Stimulated activated CD8-positive, alpha-beta memory T cell treated with anti-CD3 and anti-CD28 coated beads, Interleukin-15, amount 100 ng/mL, for 24 hours (primary cell): ENCODE results near the gene NEK7.

Source experiments
- DNase-seq: peaks from one replicate; pipeline ENCODE4 v3.0.0-alpha.2; 2020; ENCODE audit warnings: low read depth

Gene NEK7

DNA sequence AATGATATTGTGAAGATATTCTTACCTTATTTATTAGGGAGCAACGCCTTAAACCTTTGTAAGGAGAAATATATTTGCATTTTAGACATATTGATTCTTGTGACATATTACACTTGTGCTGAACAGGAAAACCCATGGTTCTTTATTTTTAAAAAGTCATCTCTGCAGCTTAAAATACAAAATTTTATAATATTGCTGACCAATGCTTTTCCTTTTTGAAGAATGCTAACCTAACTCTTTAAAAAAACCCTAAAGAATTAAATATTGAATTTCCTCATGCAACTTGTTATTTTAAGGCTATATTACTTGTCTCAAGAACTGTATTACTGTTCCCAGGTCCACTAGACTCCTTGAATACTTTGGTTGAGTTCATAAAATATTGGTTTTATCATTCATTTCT lies 99.0 kb downstream of the NEK7 start:
- no peak for DNase-seq

GRCh38 chr1:198258491-198258890 lies 101.7 kb downstream of the NEK7 start:
- DNase-seq: no peak

GRCh38 chr1:198259333-198260074 lies 102.7 kb downstream of the NEK7 start:
- no peak for DNase-seq

- no peak for DNase-seq
These were observed 105.1 kb downstream of the NEK7 start for GRCh38 chr1:198261886-198262285.

- no peak for DNase-seq
These were observed 106.4 kb downstream of the NEK7 start for GRCh38 chr1:198263186-198263585.

DNA sequence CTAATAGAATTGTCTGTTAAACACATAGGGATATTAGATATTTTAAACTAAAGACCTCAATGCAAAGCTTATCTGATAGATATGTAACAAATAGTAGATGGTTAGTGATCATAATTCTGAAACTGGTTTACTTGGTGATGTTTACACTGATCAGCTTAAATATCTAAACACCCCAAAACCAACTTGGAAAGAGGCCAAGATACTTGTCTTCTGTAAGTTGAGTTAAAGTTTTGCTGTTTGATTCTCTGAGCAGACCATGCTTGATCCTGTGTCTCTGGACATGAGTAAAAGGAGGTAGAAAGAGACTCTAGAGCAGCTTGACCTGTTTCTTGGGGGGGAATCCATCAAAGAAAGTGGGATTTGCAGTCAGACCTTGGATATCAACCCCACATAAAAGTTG lies 107.5 kb downstream of the NEK7 start:
- no peak for DNase-seq

DNA sequence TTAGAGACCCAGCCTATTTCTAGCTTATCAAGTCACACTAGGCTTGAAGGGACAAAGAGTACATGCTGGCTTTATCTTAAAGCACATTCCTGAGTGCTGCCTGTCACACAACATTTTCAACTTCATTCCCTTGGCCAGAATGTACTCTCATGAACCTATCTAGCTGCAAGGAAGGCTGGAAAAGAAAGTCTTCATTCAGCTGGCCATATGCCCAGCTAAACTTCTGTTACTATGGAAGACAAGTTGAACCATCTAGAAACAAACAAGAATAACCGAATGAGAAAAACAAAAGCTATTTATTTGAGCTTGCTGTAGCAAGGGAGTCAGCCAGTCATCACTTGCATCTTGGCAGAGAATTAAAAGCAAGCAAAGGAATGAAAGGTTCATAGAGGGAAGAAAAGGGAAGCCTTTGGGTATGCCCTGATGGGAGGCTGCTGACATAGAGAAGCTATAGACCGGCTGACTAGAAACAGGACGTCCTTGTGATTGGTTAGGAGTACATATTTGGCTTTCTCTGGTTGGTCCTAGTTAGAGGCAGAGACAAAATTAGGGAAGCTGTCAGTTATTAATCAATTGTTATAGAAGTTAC lies 108.4 kb downstream of the NEK7 start:
- no peak for DNase-seq

DNA sequence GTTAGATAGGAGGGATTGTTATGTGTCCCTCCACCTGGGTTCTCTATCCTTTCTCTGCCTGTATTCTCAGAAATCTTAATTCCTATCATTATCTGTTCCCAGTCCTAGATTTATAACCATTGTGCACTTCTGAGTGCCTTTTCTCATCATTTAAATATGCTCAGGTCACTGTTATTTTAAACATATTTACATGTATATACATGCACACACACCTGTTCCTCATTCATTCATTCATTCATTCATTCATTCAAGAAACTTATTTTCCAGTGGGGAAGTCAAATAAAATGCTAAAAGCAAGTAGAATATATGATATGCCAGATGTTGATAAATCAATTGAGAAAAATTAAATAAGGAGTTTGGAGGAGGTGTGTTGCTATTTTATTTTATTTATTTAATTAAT lies 110.3 kb downstream of the NEK7 start:
- no peak for DNase-seq

DNA sequence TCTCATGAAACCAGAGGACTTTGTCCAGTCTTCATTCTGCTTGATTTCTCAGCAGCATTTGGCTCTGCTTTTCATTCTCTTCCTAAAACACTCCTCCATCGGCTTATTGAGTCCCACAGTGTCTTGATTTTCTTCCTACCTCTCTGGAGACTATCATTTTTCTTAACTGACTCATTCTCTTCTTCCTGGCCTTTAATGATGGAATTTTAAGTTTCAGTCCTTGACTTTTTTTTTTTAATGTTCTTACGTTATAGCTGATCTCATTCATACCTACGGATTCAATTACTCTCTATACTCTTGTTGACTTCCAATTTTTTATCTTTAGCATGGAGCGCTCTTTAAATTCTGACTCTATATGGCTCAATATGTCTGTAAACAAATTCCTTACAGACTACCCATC lies 111.1 kb downstream of the NEK7 start:
- DNase-seq: no peak

DNA sequence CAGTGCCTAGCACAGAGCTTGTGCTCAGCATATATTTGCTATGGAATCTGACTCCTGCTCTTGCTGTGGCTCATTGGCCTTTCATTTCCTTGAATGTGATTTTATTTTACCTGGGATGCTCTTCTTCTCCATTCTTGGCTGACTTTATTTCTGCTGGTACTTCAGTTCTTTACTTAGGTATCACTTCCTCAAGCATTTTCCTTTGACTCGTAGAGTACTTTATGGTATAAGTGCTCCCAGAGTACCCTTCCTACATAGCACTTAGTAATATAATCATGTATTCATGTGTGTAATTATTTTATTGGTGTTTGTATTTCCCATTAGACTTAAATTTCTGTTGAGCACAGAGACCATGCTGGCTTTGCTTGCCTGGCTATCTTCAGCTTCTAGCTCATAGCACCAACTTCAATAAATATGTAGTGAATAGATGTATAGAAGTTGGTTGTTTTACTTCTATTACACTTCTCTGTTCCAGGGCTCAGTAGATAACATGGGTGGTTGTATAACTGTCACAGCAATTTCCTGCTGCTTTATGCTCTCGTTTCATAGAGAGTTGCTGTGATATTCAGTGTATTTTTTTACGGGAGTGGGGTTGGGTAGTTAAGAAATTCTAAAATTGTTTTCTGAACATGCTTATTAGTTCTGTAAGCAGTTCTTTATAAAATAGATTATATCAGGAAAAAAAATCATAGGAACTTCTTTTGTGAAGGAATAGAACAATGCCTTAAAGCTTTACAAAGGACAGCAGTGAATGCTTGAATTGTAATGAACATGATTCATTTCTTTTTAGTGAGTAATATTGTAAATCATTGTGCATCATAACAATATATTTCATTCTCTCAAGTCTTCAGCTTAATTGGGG lies 112.2 kb downstream of the NEK7 start:
- DNase-seq: no peak

DNA sequence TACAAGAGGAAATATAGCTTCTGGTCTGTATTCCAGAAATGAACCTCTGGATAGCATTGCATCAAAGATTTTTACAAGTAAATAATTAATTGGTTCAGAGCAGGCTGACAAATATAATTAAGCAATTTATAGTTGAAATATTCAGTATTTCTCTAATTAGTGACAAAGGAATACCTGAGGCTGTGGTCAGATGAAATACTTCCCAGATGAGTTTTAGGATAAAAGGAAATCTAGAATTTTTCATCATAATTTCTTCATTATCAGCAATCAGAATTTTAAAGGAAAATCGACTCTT lies 112.8 kb downstream of the NEK7 start:
- no peak for DNase-seq

- no peak for DNase-seq
These were observed 113.6 kb downstream of the NEK7 start for GRCh38 chr1:198270273-198270828.

GRCh38 chr1:198271467-198271866 lies 114.7 kb downstream of the NEK7 start:
- DNase-seq: no peak

DNA sequence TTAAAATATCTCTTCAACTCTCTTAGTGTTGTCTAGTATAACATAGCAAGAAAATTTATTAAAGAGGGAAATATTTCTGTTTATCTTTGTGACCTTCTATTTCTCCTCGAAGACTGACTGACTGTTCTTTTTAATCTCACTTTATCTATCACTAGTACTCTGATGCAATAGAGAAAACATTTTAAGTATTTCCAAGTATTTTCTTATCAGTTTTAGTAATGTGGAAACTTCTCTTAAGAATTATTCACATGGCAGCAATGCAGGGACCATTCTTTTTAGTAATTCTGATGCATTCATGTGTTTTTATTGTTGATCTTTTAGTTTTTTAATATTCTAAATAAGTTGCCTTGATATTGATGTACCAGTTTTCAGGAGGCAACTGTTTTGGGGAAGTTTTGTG lies 115.7 kb downstream of the NEK7 start:
- DNase-seq: no peak

DNA sequence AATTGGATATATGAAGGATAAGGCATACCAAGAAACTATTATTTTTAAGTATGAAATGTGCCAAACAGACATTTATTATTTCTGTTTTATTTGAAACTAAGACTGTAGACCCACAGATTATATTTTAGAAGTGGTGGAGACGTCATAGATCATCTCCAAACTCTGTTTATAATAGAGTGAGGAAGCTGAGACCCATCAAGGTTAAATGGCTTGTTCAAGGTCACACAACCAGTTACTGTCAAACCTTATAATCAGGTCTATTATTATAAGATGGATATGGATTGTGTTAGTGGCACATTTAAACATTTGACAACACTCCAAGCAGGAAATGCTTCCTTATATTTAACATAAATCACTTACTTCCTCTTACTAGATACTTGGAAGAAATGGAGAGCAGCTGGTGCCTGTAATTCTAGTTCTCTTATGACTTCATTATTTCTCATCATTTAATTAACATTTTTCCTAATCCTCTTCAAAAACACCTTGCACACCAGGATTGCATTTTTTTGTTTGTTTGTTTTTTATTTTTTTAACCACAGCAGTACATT lies 117.0 kb downstream of the NEK7 start:
- no peak for DNase-seq

- DNase-seq: no peak
These were observed 118.8 kb downstream of the NEK7 start for GRCh38 chr1:198275597-198275996.

GRCh38 chr1:198276241-198276640 lies 119.4 kb downstream of the NEK7 start:
- no peak for DNase-seq

DNA sequence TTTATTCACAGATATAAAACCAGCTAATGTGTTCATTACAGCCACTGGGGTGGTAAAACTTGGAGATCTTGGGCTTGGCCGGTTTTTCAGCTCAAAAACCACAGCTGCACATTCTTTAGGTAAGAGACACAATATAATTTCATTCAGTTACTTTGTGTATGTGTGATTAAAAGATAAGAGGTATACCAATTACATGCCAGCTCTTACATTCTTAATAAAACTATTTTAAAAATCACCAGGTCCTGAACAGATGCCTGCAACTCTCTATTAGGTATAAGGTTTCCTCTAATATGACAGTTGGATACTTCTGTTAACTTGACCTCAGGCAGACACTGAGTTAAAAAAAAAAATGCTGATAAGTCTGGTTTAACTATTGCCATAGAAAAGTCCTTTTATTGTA lies 122.1 kb downstream of the NEK7 start:
- DNase-seq: no peak

GRCh38 chr1:198280080-198280479 lies 123.3 kb downstream of the NEK7 start:
- no peak for DNase-seq

DNA sequence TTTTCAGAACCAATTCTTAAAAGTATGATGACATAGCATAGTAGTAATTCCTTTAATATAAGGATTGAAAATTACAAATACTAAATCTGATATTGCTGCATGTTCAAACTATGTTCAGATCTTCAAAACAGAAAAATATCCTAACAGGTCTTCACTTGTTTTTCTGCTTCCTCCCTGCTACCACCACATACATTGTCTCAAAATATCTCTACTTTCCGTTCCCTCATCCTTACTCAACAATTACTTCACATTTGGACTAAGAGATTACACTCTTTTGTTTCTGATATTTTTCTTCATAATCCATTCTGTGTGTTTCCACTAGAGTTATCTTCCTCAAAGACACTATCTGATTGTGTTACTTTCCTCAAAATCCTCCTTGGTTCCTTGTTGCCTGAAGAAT lies 125.1 kb downstream of the NEK7 start:
- DNase-seq: no peak

- no peak for DNase-seq
These were observed 126.4 kb downstream of the NEK7 start for GRCh38 chr1:198283222-198283621.

DNA sequence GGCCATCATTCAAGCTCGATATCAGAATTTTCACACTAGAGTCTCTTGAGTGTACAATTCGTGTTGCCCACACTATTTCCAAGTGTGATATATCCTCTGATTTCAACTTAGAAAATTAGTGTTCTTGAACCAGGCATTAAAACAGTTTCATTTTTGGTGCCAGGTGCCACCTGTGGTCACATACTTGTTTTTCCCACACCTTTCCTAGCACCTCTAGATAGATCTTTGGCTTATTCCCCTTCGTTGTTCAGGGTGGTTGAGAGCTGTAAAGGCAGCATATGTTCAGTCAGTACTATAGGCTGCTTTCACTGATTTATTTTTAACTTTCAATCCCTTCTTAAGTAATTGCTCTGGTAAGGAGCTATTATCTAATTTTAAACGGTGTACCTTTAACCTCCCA lies 131.1 kb downstream of the NEK7 start:
- DNase-seq: no peak
